HCT116 (cell line): ENCODE data around the gene ARL13B.

Source experiments
- CTCF ChIP-seq, 3 experiments: fragments of 200-600 bp in 1 of 3; sonication (generic) in 1 of 3; IDR thresholded peaks in 2 of 3; conservative IDR thresholded peaks in 1 of 3; 2 replicates each; pipeline ENCODE4 v1.5.1; 2012 to 2017; ENCODE audit warnings: low read depth in 2 of 3, low read length in 2 of 3, antibody characterized with exemption in 1 of 3, borderline replicate concordance in 1 of 3, control low read depth in 1 of 3, mild to moderate bottlenecking in 1 of 3, mixed read lengths in 1 of 3, mixed run types in 1 of 3, moderate library complexity in 1 of 3; ENCODE audit not compliant: insufficient read depth in 1 of 3
- EZH2phosphoT487 ChIP-seq: fragments of 200-600 bp; IDR thresholded peaks from 2 replicates; pipeline ENCODE4 v1.6.1; 2018; ENCODE audit warnings: antibody characterized with exemption, borderline replicate concordance
- JUND ChIP-seq: IDR thresholded peaks from 2 replicates; pipeline ENCODE4 v1.6.1; 2012
- POLR2A ChIP-seq: IDR thresholded peaks from 2 replicates; pipeline ENCODE4 v1.7.0; 2011; ENCODE audit warnings: borderline replicate concordance; ENCODE audit not compliant: insufficient read depth, insufficient read length; ENCODE audit errors: extremely low read depth
- RAD21 ChIP-seq: IDR thresholded peaks from 2 replicates; pipeline ENCODE4 v1.6.1; 2012; ENCODE audit warnings: low read depth, mild to moderate bottlenecking
- REST ChIP-seq: IDR thresholded peaks from 2 replicates; pipeline ENCODE4 v1.6.1; 2012; ENCODE audit warnings: low read depth
- YY1 ChIP-seq: IDR thresholded peaks from 2 replicates; pipeline ENCODE4 v1.6.1; 2011; ENCODE audit warnings: low read length, low read depth, moderate library complexity, mild to moderate bottlenecking; ENCODE audit not compliant: insufficient replicate concordance; ENCODE audit errors: extremely low read depth
- ZBTB33 ChIP-seq: IDR thresholded peaks from 2 replicates; pipeline ENCODE4 v1.6.1; 2011; ENCODE audit warnings: mild to moderate bottlenecking, low read length, moderate library complexity; ENCODE audit not compliant: insufficient replicate concordance; ENCODE audit errors: extremely low read depth
- ZFX ChIP-seq: fragments of 450-650 bp; IDR thresholded peaks from 2 replicates; pipeline ENCODE4 v1.6.1; 2017

GRCh38 chr3:94061297-94061696 lies 81.3 kb downstream of the ARL13B start:
- TF ChIP-seq EZH2phosphoT487 (no peak), ZFX (no peak), POLR2A (no peak), CTCF (IDR thresholded peaks at IDR 0.05 in 2 of 3, conservative IDR thresholded peaks at IDR 0.05 in 1 of 3; ENCODE audit: borderline replicate concordance in 1 of 3, insufficient read depth in 1 of 3, low read depth in 2 of 3, low read length in 2 of 3) (no peak), YY1 (no peak), JUND (no peak), RAD21 (no peak), REST (no peak), ZBTB33 (no peak)
